HepG2 (cell line): ENCODE data around the gene TOX4. TPM values are rescaled to one million over a fixed set of nuclear protein-coding genes. Genes with fewer than 3 reads are reported as not detected.

ENCODE experiments used
- DNMT3B ChIP-seq: conservative IDR thresholded peaks from 2 replicates; pipeline ENCODE4 v1.6.1; 2016; ENCODE audit warnings: missing biosample characterization, control low read depth
- EED ChIP-seq: sonication (generic); formaldehyde crosslinking; IDR thresholded peaks from 2 replicates; pipeline ENCODE4 v1.5.0; 2020; ENCODE audit warnings: mild to moderate bottlenecking, missing genetic modification reagents
- FIP1L1 ChIP-seq: fragments of 200-400 bp; formaldehyde crosslinking; IDR thresholded peaks from 2 replicates; pipeline ENCODE4 v1.6.1; 2018; ENCODE audit warnings: low read depth, mild to moderate bottlenecking, low read length, moderate library complexity, borderline replicate concordance; ENCODE audit not compliant: insufficient read depth
- NPAS2 ChIP-seq: sonication (generic); formaldehyde crosslinking; IDR thresholded peaks from 2 replicates; pipeline ENCODE4 v1.8.0; 2022; ENCODE audit warnings: mild to moderate bottlenecking, missing genetic modification reagents, borderline replicate concordance
- SOX6 ChIP-seq, 2 experiments: fragments of 450-650 bp in 1 of 2; sonication (generic) in 1 of 2; formaldehyde crosslinking in 1 of 2; IDR thresholded peaks; 2 replicates each; pipeline versions ENCODE4 v1.4.0 to v1.6.1; 2017 to 2020; ENCODE audit warnings: antibody characterized with exemption in 1 of 2, mild to moderate bottlenecking in 1 of 2, missing genetic modification reagents in 1 of 2
- SRY ChIP-seq: sonication (generic); formaldehyde crosslinking; IDR thresholded peaks from 2 replicates; pipeline ENCODE4 v1.8.0; 2022; ENCODE audit warnings: mild to moderate bottlenecking, missing genetic modification reagents
- ZBTB38 ChIP-seq: sonication (generic); formaldehyde crosslinking; IDR thresholded peaks from 2 replicates; pipeline ENCODE4 v1.5.1; 2020; ENCODE audit warnings: mild to moderate bottlenecking, missing genetic modification reagents
- ZFP41 ChIP-seq: sonication (generic); formaldehyde crosslinking; IDR thresholded peaks from 2 replicates; pipeline ENCODE4 v1.4.0; 2020; ENCODE audit warnings: mild to moderate bottlenecking, missing genetic modification reagents, borderline replicate concordance
- ZKSCAN5 ChIP-seq: sonication (generic); formaldehyde crosslinking; IDR thresholded peaks from 2 replicates; pipeline ENCODE4 v1.5.1; 2020; ENCODE audit warnings: mild to moderate bottlenecking, missing genetic modification reagents
- ZNF20 ChIP-seq: sonication (generic); formaldehyde crosslinking; IDR thresholded peaks from 2 replicates; pipeline ENCODE4 v1.4.0; 2020; ENCODE audit warnings: mild to moderate bottlenecking, moderate library complexity, missing genetic modification reagents
- ZNF547 ChIP-seq: sonication (generic); formaldehyde crosslinking; IDR thresholded peaks from 2 replicates; pipeline ENCODE4 v1.5.1; 2020; ENCODE audit warnings: mild to moderate bottlenecking, missing genetic modification reagents
- polyA plus RNA-seq, 8 experiments: library from polyadenylated mRNA; depleted of rRNA in 3 of 8; stranded (reverse) in 7 of 8; unstranded in 1 of 8; fragments of >200 nt; fragmentation: Illumina TruSeq in 4 of 8; extraction: Trizol in 4 of 8; gene quantifications; 2 replicates each; pipeline versions ENCODE4 v1.2.1 to v1.2.3, GENCODE V29; 2011 to 2016; ENCODE audit warnings: low read depth in 4 of 8, missing spikeins in 1 of 8, mixed read lengths in 1 of 8; ENCODE audit not compliant: insufficient read depth in 1 of 8
- total RNA-seq, 5 experiments: library from RNA; depleted of rRNA; stranded (reverse); fragments of >200 nt; fragmentation: Illumina TruSeq; extraction: Trizol; gene quantifications; 2 replicates each; pipeline ENCODE4 v1.2.3, GENCODE V29; 2016; ENCODE audit warnings: low read depth in 1 of 5
- TF ChIP-seq, protein P1 (sequence below): sonication (generic); formaldehyde crosslinking; IDR thresholded peaks from 2 replicates; pipeline ENCODE4 v1.9.0; 2022; ENCODE audit warnings: missing genetic modification reagents, mild to moderate bottlenecking, borderline replicate concordance
- TF ChIP-seq, protein P2 (sequence below): IDR thresholded peaks from 2 replicates; pipeline ENCODE4 v1.4.0; 2020; ENCODE audit warnings: mild to moderate bottlenecking, missing genetic modification reagents
- TF ChIP-seq, protein P3 (sequence below): IDR thresholded peaks from 2 replicates; pipeline ENCODE4 v1.6.1; 2016; ENCODE audit warnings: mild to moderate bottlenecking, missing biosample characterization, missing genetic modification reagents
- TF ChIP-seq, protein P4 (sequence below): sonication (generic); formaldehyde crosslinking; IDR thresholded peaks from 2 replicates; pipeline ENCODE4 v1.8.0; 2022; ENCODE audit warnings: missing genetic modification reagents, mild to moderate bottlenecking, inconsistent platforms, borderline replicate concordance
- TF ChIP-seq, protein P5 (sequence below): sonication (generic); formaldehyde crosslinking; IDR thresholded peaks from 2 replicates; pipeline ENCODE4 v1.4.0; 2020; ENCODE audit warnings: missing genetic modification reagents; ENCODE audit errors: not compliant biosample characterization

Gene TOX4
- total and polyA plus RNA-seq, 2 of the 13 experiments (the other 11 are each of a cell fraction or from before 2014, with no cell fraction given) = 71.8 to 163 TPM

DNA sequence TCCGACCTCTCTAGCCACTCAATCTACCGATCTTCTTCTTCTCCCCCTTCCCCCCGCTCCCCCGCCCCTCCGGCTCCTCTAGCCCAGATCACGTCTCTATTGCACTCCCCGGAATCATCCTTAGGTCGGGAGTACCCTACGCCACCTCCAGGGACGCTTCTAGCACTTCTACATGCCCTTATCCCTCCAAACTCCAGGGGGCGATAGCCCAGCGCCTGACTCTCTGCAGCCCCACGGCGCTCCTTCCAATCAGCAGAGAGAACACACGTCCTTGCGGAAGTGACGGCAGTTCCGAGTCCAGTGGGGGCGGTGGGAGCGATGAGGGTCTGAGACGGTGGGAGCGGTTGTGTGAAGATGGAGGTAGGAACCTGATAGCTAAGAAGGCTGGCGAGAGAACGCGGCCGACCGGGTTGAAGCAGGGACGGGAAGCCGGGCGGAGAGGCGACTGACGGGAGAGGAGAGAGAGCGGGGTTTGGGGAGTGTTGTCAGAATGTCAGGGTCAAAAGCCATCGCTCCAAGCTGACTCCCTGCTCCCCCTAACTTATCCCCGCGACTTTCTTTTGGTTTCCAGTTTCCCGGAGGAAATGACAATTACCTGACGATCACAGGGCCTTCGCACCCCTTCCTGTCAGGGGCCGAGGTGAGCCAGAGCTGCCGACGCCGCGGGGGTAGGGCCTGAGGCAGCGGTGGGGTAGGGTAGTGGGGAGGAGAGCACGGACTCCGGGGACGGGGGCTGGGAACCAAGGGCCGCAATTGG lies at the start of gene TOX4, which contains the start of gene RAB2B (continued):
- TF ChIP-seq, protein P1, sequence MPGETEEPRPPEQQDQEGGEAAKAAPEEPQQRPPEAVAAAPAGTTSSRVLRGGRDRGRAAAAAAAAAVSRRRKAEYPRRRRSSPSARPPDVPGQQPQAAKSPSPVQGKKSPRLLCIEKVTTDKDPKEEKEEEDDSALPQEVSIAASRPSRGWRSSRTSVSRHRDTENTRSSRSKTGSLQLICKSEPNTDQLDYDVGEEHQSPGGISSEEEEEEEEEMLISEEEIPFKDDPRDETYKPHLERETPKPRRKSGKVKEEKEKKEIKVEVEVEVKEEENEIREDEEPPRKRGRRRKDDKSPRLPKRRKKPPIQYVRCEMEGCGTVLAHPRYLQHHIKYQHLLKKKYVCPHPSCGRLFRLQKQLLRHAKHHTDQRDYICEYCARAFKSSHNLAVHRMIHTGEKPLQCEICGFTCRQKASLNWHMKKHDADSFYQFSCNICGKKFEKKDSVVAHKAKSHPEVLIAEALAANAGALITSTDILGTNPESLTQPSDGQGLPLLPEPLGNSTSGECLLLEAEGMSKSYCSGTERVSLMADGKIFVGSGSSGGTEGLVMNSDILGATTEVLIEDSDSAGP = peak; percentile 91; the same call in 1 of the 2 replicates
- TF ChIP-seq ZFP41 (peak; percentile 86; the same call in 1 of the 2 replicates), EED (0 out of 2 replicates have a peak, but pooled peaks have one; percentile 69), FIP1L1 (peak; percentile 63; the same call in 1 of the 2 replicates), NPAS2 (CRISPR knock-in tag) (no peak), ZBTB38 (CRISPR knock-in tag) (peak; percentile 73; the same call in 1 of the 2 replicates), ZNF547 (CRISPR knock-in tag) (peak; percentile 78; the same call in 1 of the 2 replicates), ZKSCAN5 (CRISPR knock-in tag) (0 out of 2 replicates have a peak, but pooled peaks have one; percentile 10), ZNF20 (no peak), DNMT3B (peak; percentile 93; the same call in 1 of the 2 replicates), SRY (peak; percentile 70; the same call in 1 of the 2 replicates), SOX6 (IDR thresholded peaks at IDR 0.05) (no peak), SOX6 (CRISPR knock-in tag; IDR thresholded peaks at IDR 0.05) (peak; percentile 47)
- TF ChIP-seq, protein P2, sequence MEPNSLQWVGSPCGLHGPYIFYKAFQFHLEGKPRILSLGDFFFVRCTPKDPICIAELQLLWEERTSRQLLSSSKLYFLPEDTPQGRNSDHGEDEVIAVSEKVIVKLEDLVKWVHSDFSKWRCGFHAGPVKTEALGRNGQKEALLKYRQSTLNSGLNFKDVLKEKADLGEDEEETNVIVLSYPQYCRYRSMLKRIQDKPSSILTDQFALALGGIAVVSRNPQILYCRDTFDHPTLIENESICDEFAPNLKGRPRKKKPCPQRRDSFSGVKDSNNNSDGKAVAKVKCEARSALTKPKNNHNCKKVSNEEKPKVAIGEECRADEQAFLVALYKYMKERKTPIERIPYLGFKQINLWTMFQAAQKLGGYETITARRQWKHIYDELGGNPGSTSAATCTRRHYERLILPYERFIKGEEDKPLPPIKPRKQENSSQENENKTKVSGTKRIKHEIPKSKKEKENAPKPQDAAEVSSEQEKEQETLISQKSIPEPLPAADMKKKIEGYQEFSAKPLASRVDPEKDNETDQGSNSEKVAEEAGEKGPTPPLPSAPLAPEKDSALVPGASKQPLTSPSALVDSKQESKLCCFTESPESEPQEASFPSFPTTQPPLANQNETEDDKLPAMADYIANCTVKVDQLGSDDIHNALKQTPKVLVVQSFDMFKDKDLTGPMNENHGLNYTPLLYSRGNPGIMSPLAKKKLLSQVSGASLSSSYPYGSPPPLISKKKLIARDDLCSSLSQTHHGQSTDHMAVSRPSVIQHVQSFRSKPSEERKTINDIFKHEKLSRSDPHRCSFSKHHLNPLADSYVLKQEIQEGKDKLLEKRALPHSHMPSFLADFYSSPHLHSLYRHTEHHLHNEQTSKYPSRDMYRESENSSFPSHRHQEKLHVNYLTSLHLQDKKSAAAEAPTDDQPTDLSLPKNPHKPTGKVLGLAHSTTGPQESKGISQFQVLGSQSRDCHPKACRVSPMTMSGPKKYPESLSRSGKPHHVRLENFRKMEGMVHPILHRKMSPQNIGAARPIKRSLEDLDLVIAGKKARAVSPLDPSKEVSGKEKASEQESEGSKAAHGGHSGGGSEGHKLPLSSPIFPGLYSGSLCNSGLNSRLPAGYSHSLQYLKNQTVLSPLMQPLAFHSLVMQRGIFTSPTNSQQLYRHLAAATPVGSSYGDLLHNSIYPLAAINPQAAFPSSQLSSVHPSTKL (CRISPR knock-in tag) = peak; percentile 81
- TF ChIP-seq, protein P3, sequence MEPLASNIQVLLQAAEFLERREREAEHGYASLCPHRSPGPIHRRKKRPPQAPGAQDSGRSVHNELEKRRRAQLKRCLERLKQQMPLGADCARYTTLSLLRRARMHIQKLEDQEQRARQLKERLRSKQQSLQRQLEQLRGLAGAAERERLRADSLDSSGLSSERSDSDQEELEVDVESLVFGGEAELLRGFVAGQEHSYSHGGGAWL = peak; percentile 44; the same call in 1 of the 2 replicates
- TF ChIP-seq, protein P4, sequence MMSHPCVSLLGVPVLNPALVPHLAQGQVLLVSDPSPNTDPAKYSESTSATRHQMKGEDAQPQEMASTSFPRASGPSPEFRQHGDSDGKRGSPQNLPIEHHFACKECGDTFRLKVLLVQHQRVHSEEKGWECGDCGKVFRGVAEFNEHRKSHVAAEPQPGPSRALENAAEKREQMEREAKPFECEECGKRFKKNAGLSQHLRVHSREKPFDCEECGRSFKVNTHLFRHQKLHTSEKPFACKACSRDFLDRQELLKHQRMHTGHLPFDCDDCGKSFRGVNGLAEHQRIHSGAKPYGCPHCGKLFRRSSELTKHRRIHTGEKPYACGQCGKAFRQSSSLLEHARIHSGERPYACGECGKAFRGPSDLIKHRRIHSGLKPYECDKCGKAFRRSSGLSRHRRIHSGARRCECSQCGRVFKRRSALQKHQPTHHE = peak; percentile 92
- TF ChIP-seq, protein P5, sequence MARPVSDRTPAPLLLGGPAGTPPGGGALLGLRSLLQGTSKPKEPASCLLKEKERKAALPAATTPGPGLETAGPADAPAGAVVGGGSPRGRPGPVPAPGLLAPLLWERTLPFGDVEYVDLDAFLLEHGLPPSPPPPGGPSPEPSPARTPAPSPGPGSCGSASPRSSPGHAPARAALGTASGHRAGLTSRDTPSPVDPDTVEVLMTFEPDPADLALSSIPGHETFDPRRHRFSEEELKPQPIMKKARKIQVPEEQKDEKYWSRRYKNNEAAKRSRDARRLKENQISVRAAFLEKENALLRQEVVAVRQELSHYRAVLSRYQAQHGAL (CRISPR knock-in tag) = no peak
